ENCODE results near the gene E2F8. TPM values are rescaled to one million over a fixed set of nuclear protein-coding genes. Genes with fewer than 3 reads are reported as not detected.

E2F8 gene
- total RNA-seq, 3 donors from 2014 or later (not counting 1 experiment from before 2014, with no cell fraction given) = 0.38 to 0.54 (median 0.42) TPM

GRCh38 chr11:19237813-19238212 lies 2.9 kb downstream of the E2F8 start:
- intact Hi-C loops (cut with micrococcal nuclease) = no loop called here
- Mint-ChIP-seq H3K27me3 (ENCODE audit: low read depth in 2 of 2) (peaks cover 9 to 10% of the 10 kb centered on the region in 2 donors), H3K27ac (no peak overlapping the region), H3K4me1 (peaks cover 8 to 17% of the 10 kb centered on the region in 2 donors), H3K9me3 (no peaks in the 10 kb centered on the region), H3K4me3 (no peak overlapping the region), H3K36me3 (no peaks in the 10 kb centered on the region)
- no peaks in the 10 kb centered on the region for H3K9me3 ChIP-seq (ENCODE audit: control insufficient read depth, insufficient read depth, low read length)
- no peaks in the 10 kb centered on the region for H3K36me3 ChIP-seq (ENCODE audit: control insufficient read depth, insufficient read depth, low read length)
- no peak overlapping the region for H3K4me3 ChIP-seq (ENCODE audit: low read length)
- H3K4me1 ChIP-seq (ENCODE audit: control insufficient read depth, insufficient read depth, low read length) = peaks cover 24% of the 10 kb centered on the region
- DNase-seq (no peak), ATAC-seq (no peak)
- no peak overlapping the region for H3K27ac ChIP-seq (ENCODE audit: low read length)
- H3K27me3 ChIP-seq (ENCODE audit: control insufficient read depth, insufficient read depth, low read length) = peaks cover 16% of the 10 kb centered on the region
- 97% methylated on average over 5 of the region's 5 CpGs for WGBS (ENCODE audit: insufficient coverage)
- TF ChIP-seq CTCF (IDR thresholded peaks at IDR 0.05) = no peak

GRCh38 chr11:19237381-19237780 lies 3.4 kb downstream of the E2F8 start:
- no peak overlapping the region for H3K27ac Mint-ChIP-seq
- peaks cover 5 to 6% of the 10 kb centered on the region in 2 donors for H3K27me3 Mint-ChIP-seq (ENCODE audit: low read depth in 2 of 2)
- H3K4me3 Mint-ChIP-seq = no peak overlapping the region
- ATAC-seq (no peak), DNase-seq (no peak)
- Histone ChIP-seq H3K4me3 (ENCODE audit: low read length) (no peak overlapping the region), H3K27me3 (ENCODE audit: control insufficient read depth, insufficient read depth, low read length) (peaks cover 11% of the 10 kb centered on the region), H3K9me3 (ENCODE audit: control insufficient read depth, insufficient read depth, low read length) (no peaks in the 10 kb centered on the region), H3K4me1 (ENCODE audit: control insufficient read depth, insufficient read depth, low read length) (peaks cover 20% of the 10 kb centered on the region), H3K36me3 (ENCODE audit: control insufficient read depth, insufficient read depth, low read length) (no peaks in the 10 kb centered on the region), H3K27ac (ENCODE audit: low read length) (no peak overlapping the region)
- H3K36me3 Mint-ChIP-seq = no peaks in the 10 kb centered on the region
- intact Hi-C loops (cut with micrococcal nuclease) = no loop called here
- TF ChIP-seq CTCF (IDR thresholded peaks at IDR 0.05) = no peak
- over 99% methylated on average over 7 of the region's 8 CpGs for WGBS (ENCODE audit: insufficient coverage)
- H3K9me3 Mint-ChIP-seq = no peaks in the 10 kb centered on the region
- peaks cover 6 to 15% of the 10 kb centered on the region in 2 donors for H3K4me1 Mint-ChIP-seq

- DNase-seq (no peak), ATAC-seq (no peak)
- 95% methylated on average over 3 of the region's 5 CpGs for WGBS (ENCODE audit: insufficient coverage)
- Mint-ChIP-seq H3K9me3 (no peaks in the 10 kb centered on the region), H3K4me1 (no peaks in the 10 kb centered on the region), H3K27me3 (ENCODE audit: low read depth in 2 of 2) (no peaks in the 10 kb centered on the region), H3K27ac (no peak overlapping the region), H3K36me3 (no peaks in the 10 kb centered on the region), H3K4me3 (no peak overlapping the region)
- intact Hi-C loops (cut with micrococcal nuclease) = no loop called here
- Histone ChIP-seq H3K36me3 (ENCODE audit: control insufficient read depth, insufficient read depth, low read length) (no peaks in the 10 kb centered on the region), H3K27ac (ENCODE audit: low read length) (no peak overlapping the region), H3K4me3 (ENCODE audit: low read length) (no peak overlapping the region), H3K9me3 (ENCODE audit: control insufficient read depth, insufficient read depth, low read length) (no peaks in the 10 kb centered on the region), H3K27me3 (ENCODE audit: control insufficient read depth, insufficient read depth, low read length) (no peaks in the 10 kb centered on the region), H3K4me1 (ENCODE audit: control insufficient read depth, insufficient read depth, low read length) (no peaks in the 10 kb centered on the region)
- no peak for TF ChIP-seq CTCF (IDR thresholded peaks at IDR 0.05)
Measured at GRCh38 chr11:19234231-19234817, 6.4 kb downstream of the E2F8 start.

DNA sequence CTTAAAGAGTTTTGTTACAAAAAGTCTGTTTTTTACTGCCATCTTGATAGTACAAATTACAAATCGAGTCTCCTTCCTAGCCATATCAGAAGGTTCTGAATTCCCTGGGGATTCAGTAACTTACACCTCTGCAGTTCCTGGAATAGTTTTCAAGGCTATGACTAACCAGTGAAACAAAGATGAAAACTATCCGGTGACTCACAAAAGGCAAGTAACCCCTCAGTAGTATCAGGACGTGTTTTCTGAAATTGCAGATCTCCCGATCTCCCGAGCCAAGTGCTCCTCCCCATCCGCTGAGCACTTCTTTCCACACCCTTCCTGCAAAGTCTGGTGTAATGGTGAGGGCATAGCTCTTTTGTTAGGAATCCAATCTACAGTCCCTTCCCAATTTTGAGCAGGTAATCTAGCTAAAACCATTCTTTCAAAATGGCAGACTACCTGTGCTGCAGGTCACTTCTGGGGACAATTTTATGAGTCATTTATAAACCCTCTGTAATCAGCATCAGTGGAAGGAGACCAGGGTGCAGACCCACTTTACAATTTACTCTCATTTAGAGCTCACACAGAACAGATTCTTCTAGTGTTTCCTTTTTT lies 7.7 kb downstream of the E2F8 start:
- H3K27ac ChIP-seq (ENCODE audit: low read length) = no peak overlapping the region
- no peak for TF ChIP-seq CTCF (IDR thresholded peaks at IDR 0.05)
- Mint-ChIP-seq H3K4me1 (no peaks in the 10 kb centered on the region), H3K4me3 (no peak overlapping the region), H3K27me3 (ENCODE audit: low read depth in 2 of 2) (no peaks in the 10 kb centered on the region), H3K27ac (no peak overlapping the region), H3K36me3 (no peaks in the 10 kb centered on the region), H3K9me3 (no peaks in the 10 kb centered on the region)
- intact Hi-C loops (cut with micrococcal nuclease) = no loop called here
- no peaks in the 10 kb centered on the region for H3K9me3 ChIP-seq (ENCODE audit: control insufficient read depth, insufficient read depth, low read length)
- no peak overlapping the region for H3K4me3 ChIP-seq (ENCODE audit: low read length)
- no peaks in the 10 kb centered on the region for H3K27me3 ChIP-seq (ENCODE audit: control insufficient read depth, insufficient read depth, low read length)
- 84% methylated on average over 5 of the region's 6 CpGs for WGBS (ENCODE audit: insufficient coverage)
- no peaks in the 10 kb centered on the region for H3K4me1 ChIP-seq (ENCODE audit: control insufficient read depth, insufficient read depth, low read length)
- DNase-seq (no peak), ATAC-seq (no peak)
- no peaks in the 10 kb centered on the region for H3K36me3 ChIP-seq (ENCODE audit: control insufficient read depth, insufficient read depth, low read length)
